NK-92 (cell line): ENCODE measurements around the gene KRTDAP.
"Not testable (repeated sequence)": the region's sequence is repeated elsewhere in the genome, so short reads cannot be mapped to it uniquely, and the experiment has no call there.

Source experiments
- DNase-seq: peaks from one replicate; lab custom pipeline; 2025; ENCODE audit not compliant: unreplicated experiment; lab: John Stamatoyannopoulos, UW

Gene KRTDAP

DNA sequence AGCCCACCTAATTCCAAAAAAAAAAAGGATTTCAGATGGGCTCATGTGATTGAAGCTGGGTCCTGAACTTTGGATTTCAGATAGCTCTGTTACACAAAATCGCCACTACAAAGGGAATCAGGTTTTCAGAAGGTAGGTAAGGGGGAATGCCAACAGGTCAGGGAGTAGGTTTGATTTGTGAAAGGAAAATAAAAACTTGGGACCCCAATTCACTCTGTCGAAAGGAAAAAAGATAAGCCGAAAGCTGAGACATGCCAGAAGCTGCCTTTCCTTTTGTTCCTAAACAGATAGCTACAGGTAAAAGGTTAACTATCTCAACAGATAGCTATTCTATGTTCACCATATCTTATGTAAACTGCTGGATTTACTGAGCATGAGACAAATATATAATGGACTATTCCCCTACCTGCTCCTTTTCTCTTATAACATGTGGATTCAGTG is 4.0 kb downstream of the KRTDAP start:
- no peak for DNase-seq

- DNase-seq: no peak
Measured at GRCh38 chr19:35484252-35485036, 5.8 kb downstream of the KRTDAP start.

- no peak for DNase-seq
Measured at GRCh38 chr19:35483089-35483488, 7.2 kb downstream of the KRTDAP start.

DNA sequence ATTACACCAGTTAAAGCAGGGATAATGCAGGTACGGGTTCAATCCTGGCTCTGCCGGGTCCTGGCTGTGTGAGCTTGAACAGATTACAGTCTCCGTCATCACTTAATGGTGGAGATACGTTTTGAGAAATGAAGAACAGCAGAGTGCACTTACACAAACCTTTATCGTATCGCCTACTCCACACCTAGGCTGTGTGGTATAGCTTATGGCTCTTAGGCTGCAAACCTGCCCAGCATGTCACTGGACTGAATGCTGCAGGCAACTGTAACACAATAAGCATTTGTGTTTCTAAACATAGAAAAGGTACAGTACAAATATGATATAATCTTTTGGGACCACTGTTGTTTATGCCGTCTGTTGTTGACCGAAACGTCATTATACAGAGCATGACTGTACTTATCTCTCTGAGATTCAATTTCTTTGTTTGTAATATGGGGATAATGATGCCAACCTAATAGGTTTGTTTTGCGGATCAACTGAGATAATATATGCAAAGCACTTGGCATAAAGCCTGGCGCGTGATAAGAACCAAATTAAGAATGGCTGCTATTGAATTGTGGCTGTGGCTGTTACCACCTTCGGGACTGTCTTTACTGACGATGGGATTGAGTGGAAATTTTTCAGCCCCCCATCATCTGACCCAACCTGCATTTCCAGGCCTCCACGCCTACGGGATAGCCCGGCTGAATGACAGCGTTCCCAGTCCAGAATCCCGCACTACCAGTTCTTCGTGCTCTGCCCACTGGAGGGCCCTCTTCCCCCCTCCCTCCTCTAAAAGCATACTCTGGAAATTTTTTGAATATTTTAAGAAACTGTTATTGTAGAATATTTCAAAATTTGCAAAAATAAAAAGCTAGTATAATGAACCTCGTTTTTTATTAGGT is 11.2 kb downstream of the KRTDAP start:
- no peak for DNase-seq

DNA sequence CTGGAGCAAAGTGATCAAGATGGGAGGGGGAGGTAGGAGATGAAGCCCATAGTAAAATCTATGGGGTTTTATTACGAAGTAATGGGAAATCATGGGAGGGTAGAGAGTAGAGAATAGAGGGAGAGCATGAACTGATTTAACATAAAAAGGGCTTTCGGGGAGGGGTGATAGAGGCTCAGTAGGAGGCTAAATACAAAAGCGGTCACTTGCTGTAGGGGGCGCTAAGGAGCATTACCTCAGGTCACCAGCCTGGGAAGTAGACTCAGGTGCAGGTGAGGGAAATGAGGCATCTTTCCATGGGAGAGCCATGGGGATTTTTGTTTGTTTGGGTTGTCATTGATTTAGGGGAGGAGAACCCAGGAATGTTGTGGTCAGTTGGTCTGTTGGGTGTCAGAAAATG is 14.1 kb downstream of the KRTDAP start:
- no peak for DNase-seq

DNA sequence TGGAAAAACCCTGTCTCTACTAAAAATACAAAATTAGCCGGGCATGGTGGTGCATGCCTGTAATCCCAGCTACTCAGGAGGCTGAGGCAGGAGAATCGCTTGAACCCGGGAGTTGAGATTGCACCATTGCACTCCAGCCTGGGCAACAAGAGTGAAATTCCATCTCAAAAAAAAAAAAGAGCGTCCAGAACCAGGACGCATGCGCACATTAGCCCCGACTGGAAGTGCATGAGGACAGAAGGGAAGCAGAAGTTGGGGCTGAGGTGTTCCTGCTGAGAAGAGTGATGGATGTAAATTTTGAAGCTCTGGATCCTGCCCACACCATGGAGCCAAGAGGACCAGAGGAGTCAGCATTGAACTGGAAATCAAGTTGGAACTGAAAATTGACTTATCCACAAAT is 15.7 kb downstream of the KRTDAP start:
- DNase-seq: not testable (repeated sequence)

- DNase-seq: no peak
Measured at GRCh38 chr19:35474104-35474503, 16.2 kb downstream of the KRTDAP start.

- no peak for DNase-seq
Measured at GRCh38 chr19:35471946-35472345, 18.3 kb downstream of the KRTDAP start.

GRCh38 chr19:35471075-35471474 is 19.2 kb downstream of the KRTDAP start:
- DNase-seq: not testable (repeated sequence)

GRCh38 chr19:35470128-35470527 is 20.1 kb downstream of the KRTDAP start:
- no peak for DNase-seq

DNA sequence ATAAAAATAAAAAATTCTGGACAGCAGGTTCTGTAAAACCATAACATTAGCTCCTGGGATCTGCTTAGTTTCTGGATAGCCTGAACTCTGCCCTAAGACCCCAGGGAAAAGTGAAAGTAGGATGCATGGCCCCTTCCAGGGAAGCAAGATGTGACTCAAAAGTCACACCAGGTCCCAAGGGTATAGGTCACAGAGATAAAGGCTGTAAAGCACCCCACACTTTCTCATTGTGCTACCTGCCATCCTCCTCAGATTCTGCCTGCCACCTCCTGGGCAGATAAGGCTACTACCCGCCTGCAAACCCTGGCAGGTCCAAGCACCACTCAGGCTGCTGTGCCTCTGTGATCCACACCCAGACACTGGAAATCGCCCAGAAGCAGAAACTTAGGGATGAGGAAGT is 21.6 kb downstream of the KRTDAP start:
- no peak for DNase-seq

DNA sequence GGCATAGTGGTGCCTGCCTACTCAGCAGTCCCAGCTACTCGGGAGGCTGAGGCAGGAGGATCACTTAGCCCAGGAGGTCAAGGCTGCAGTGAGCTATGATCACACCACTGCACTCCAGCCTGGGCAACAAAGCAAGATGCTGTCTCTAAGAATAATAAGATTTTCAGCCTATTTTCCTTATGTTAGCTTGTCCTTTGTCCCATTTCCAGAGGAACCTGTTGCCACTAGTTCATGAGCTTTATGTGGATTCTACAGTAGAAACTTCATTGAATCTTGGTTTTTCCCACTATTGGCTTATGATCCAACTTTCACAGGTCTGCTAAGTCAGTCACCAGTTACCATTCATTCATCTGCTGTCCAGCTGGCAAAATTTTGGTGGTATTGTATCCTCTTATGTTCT is 24.0 kb downstream of the KRTDAP start:
- DNase-seq: no peak

GRCh38 chr19:35462956-35463355 is 27.3 kb downstream of the KRTDAP start:
- DNase-seq: not testable (repeated sequence)

DNA sequence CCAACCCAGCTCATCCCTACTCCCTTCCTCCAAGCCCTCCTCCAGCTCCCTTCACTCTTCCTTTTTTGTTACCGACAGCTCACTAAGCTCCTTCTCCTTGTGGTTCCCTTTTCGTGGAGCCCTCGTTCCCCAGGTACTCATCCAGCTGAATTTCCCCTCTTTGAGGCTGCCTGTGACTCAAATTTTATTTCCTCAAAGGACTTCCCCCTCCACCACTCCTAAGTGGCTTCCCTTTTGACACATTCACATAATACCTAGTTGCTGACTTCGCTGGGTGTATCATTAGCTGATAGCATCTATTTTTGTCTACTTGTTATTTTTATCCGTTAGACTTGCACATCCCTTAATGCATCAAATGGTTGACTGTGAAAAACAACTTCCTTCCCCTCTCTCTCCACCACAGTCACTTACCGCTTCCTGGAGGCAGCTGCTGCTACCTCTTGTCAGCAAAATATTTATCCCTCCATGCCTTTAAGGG is 27.7 kb downstream of the KRTDAP start:
- no peak for DNase-seq

- not testable (repeated sequence) for DNase-seq
Measured at GRCh38 chr19:35461788-35462187, 28.5 kb downstream of the KRTDAP start.

- no peak for DNase-seq
Measured at GRCh38 chr19:35461060-35461459, 29.2 kb downstream of the KRTDAP start.

DNA sequence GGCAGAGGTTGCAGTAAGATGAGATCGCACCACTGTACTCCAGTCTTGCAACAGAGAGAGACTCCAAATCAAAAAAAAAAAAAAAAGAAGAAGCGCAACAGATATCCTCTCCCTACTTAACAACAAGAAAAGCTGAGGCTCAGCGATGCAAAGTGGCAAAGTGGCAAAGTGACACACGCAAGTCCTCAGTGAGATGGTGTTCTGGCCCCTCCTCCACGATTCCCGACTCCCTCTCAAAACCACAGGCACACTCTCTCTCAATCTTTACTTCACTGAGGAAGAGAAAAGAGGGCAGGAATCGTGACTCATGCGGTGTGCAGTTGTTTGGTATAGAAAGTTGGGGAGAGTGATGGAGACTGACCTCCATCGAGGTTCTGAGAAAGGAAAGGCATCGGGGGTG is 29.7 kb downstream of the KRTDAP start:
- DNase-seq: no peak

DNA sequence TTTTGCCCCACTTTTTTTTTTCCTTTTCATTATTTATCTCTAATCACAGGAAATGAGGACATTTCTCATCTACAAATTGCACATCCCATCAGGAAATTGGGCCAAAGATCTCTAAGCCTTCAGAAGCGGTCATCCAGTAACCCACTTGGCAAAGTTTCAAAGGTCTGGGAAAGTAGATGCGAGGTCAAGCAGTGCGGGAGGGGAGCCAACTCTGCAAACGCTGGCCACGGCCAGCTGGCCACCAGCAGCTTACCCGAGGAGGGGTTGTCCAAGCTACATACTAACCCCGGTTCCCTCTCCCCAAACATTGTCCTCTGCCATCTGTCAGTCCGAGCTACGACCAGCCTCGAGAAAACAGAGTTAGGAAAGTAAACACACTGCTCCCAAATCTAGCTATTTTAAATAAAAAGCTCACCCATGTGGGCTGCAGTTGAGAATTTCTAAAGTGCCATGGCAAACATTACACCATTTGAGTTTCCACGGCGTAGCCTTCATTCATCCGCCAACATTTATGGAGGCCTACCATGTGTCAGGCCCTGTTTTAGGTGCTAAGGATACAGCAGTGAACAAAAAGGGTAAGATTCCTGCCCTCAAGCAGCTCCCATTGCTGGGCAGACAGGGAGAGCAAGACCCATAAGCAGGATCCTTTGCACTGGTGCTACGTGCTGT is 30.7 kb downstream of the KRTDAP start:
- DNase-seq: no peak

DNA sequence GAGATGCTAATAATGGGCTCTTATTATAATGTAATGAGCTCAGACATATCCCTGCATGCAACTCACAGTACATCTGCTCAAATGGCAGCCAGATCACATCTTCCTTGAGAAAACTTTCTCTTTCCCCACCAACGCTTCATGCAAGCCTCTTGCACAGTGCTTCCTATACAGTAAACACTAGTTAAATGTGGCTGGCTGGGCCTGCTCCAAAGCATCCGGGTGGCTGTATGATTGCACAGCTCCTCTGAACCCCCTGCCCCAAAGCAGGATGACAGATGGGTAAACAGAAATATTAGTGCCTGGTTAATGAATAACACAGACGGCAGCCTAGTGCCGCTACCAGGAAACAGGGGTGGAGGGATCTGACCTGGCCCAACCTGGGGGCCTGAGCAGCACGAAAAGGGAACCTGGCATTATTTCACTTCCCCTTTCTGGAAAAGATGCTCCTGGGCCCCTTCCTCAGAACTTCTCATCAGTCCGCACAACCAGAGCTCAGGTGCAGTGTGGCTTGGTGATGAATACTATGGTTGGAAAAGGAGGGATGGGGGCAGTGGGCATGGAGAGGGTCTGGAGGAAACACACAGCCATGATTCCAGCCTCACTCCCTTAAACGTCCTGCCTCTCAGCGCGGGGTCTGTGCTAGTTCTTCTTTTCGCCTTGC is 31.4 kb downstream of the KRTDAP start:
- no peak for DNase-seq

DNA sequence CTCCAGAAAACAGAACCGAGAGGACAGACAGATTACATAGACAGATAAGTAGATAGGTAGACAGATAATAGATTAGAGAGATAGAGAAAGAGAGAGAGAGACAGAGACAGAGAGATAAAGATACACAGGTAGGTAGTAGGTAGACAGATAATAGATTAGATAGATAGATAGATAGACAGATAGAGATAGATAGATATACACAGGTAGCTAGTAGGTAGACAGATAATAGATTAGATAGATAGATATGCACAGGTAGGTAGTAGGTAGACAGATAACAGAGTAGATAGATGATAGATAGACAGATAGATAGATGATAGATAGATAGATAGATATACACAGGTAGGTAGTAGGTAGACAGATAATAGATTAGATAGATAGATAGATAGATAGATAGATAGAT is 32.1 kb downstream of the KRTDAP start:
- no peak for DNase-seq

DNA sequence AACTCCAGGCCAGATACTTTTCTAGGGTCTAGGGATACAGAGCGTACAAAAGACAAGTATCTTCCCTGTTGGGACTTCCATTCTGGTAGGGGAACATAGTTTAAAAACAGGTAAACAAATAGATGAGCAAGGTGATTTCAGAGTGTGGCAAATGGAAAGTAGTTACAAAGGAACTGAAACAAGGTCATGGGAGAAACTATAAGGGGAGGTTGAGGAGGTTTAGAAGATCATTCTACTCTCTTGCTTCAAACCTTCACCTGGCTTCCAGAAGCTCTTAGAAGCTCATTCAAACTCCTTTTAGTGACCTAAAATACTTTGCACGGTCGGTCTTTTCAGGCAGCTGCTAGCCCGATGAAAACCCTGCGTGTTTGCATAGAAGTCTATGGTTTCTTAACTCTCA is 33.1 kb downstream of the KRTDAP start:
- no peak for DNase-seq
